WTC11 (cell line): Measurements from ENCODE around the gene COL18A1. TPM values are rescaled to one million over a fixed set of nuclear protein-coding genes. Genes with fewer than 3 reads are reported as not detected.
A peak's percentile ranks its signal among the peaks of the same experiment; 100 is the strongest.

ENCODE experiments used
- ATAC-seq: fragments of 200-7000 bp; cut with Tn5 transposase; 2 replicates; pipeline ENCODE4 v1.10.0; 2021; ENCODE audit warnings: mild to moderate bottlenecking, moderate library complexity
- CTCF ChIA-PET: fragments of 300-600 bp; sonication (Branson Sonifier 250); formaldehyde crosslinking; loops from one replicate; lab custom pipeline; 2021; ENCODE audit warnings: antibody characterized with exemption; lab: Charles Lee
- POLR2A ChIA-PET: fragments of 350-600 bp; sonication (Branson Sonifier 250); formaldehyde crosslinking; loops from one replicate; lab custom pipeline; 2021; ENCODE audit warnings: antibody characterized with exemption; lab: Charles Lee
- DNase-seq: peaks from one replicate; pipeline ENCODE4 v3.0.0; 2021; ENCODE audit warnings: low spot score
- H3K27ac Mint-ChIP-seq: 2 replicates; pipeline ENCODE4 v1.8.0; 2021; ENCODE audit warnings: mixed read lengths
- H3K27me3 Mint-ChIP-seq: 2 replicates; pipeline ENCODE4 v1.8.0; 2021; ENCODE audit warnings: low read depth, mild to moderate bottlenecking, moderate library complexity, mixed read lengths
- H3K36me3 Mint-ChIP-seq: 2 replicates; pipeline ENCODE4 v1.8.0; 2021; ENCODE audit warnings: mixed read lengths
- H3K4me1 Mint-ChIP-seq: 2 replicates; pipeline ENCODE4 v1.8.0; 2022; ENCODE audit warnings: mixed read lengths
- H3K4me3 Mint-ChIP-seq: 2 replicates; pipeline ENCODE4 v1.8.0; 2021; ENCODE audit warnings: mild to moderate bottlenecking, moderate library complexity, mixed read lengths
- H3K9me3 Mint-ChIP-seq: 2 replicates; pipeline ENCODE4 v1.8.0; 2021; ENCODE audit warnings: mixed read lengths
- NFATC4 ChIP-seq: fragments of 250-450 bp; sonication (Bioruptor Pico); IDR thresholded peaks from 2 replicates; pipeline ENCODE4 v1.9.0; 2021; ENCODE audit warnings: mild to moderate bottlenecking
- NR3C1 ChIP-seq: sonication (generic); formaldehyde crosslinking; conservative IDR thresholded peaks from 2 replicates; pipeline ENCODE4 v1.8.1; 2023; ENCODE audit warnings: low read depth, mild to moderate bottlenecking, missing genetic modification reagents
- RELA ChIP-seq: sonication (generic); formaldehyde crosslinking; IDR thresholded peaks from 2 replicates; pipeline ENCODE4 v1.8.1; 2022; ENCODE audit warnings: missing genetic modification reagents, mild to moderate bottlenecking, borderline replicate concordance
- RORB ChIP-seq: fragments of 250-450 bp; sonication (Bioruptor Pico); IDR thresholded peaks from 2 replicates; pipeline ENCODE4 v1.9.0; 2021; ENCODE audit warnings: mild to moderate bottlenecking
- STAT6 ChIP-seq: sonication (generic); formaldehyde crosslinking; conservative IDR thresholded peaks from 2 replicates; pipeline ENCODE4 v1.8.1; 2023; ENCODE audit warnings: mild to moderate bottlenecking, low read depth, missing genetic modification reagents, moderate library complexity
- TEAD1 ChIP-seq: sonication (generic); formaldehyde crosslinking; IDR thresholded peaks from 2 replicates; pipeline ENCODE4 v1.8.0; 2022; ENCODE audit warnings: mild to moderate bottlenecking, missing genetic modification reagents
- TEAD4 ChIP-seq: sonication (generic); formaldehyde crosslinking; IDR thresholded peaks from 2 replicates; pipeline ENCODE4 v1.8.0; 2022; ENCODE audit warnings: mild to moderate bottlenecking, missing genetic modification reagents
- ZBTB21 ChIP-seq: sonication (generic); formaldehyde crosslinking; IDR thresholded peaks from 2 replicates; pipeline ENCODE4 v1.8.1; 2023; ENCODE audit warnings: mild to moderate bottlenecking, missing genetic modification reagents, borderline replicate concordance
- ZNF281 ChIP-seq: sonication (generic); formaldehyde crosslinking; IDR thresholded peaks from 2 replicates; pipeline ENCODE4 v1.8.0; 2023; ENCODE audit warnings: mild to moderate bottlenecking, missing genetic modification reagents
- ZNF317 ChIP-seq: sonication (generic); formaldehyde crosslinking; IDR thresholded peaks from 2 replicates; pipeline ENCODE4 v1.8.1; 2023; ENCODE audit warnings: low read depth, mild to moderate bottlenecking, moderate library complexity, missing genetic modification reagents, borderline replicate concordance
- ZNF671 ChIP-seq: fragments of 250-450 bp; sonication (Bioruptor Pico); IDR thresholded peaks from 2 replicates; pipeline ENCODE4 v1.8.0; 2021; ENCODE audit warnings: mild to moderate bottlenecking
- total RNA-seq: library from RNA; stranded (reverse); gene quantifications from 3 replicates; pipeline ENCODE4 v1.2.3, GENCODE V29; 2021
- TF ChIP-seq, protein P1 (sequence below): sonication (generic); formaldehyde crosslinking; IDR thresholded peaks from 2 replicates; pipeline ENCODE4 v1.8.0; 2022; ENCODE audit warnings: mild to moderate bottlenecking, missing genetic modification reagents
- TF ChIP-seq, protein P2 (sequence below): fragments of 250-450 bp; sonication (Bioruptor Pico); IDR thresholded peaks from 2 replicates; pipeline ENCODE4 v2.1.2; 2022; ENCODE audit warnings: mild to moderate bottlenecking, moderate library complexity
- TF ChIP-seq, protein P3 (sequence below): sonication (generic); formaldehyde crosslinking; IDR thresholded peaks from 2 replicates; pipeline ENCODE4 v1.8.0; 2023; ENCODE audit warnings: missing genetic modification reagents, mild to moderate bottlenecking, borderline replicate concordance
- TF ChIP-seq, protein P4 (sequence below): sonication (generic); formaldehyde crosslinking; IDR thresholded peaks from 2 replicates; pipeline ENCODE4 v1.8.1; 2023; ENCODE audit warnings: mild to moderate bottlenecking, moderate library complexity, missing genetic modification reagents

Gene COL18A1
- total RNA-seq, 1 experiment from 2014 or later = 231 TPM

GRCh38 chr21:45418301-45419071, 13.5 kb downstream of the COL18A1 start:
- Mint-ChIP-seq H3K4me3 (no peak overlapping the region), H3K4me1 (peaks cover 47% of the 10 kb centered on the region), H3K27ac (peak overlapping the region; percentile 87), H3K36me3 (no peaks in the 10 kb centered on the region), H3K27me3 (no peaks in the 10 kb centered on the region), H3K9me3 (no peaks in the 10 kb centered on the region)
- ATAC-seq = no peak
- CTCF ChIA-PET = interaction anchor here (1.0 to 3.1 kb wide), 3 partner anchors 11 to 280 kb away, joined by 3 to 16 read pairs (median 12); no protein-coding TSS in a partner anchor
- TF ChIP-seq RORB (CRISPR knock-in tag) (no peak), ZNF671 (CRISPR knock-in tag) (no peak), ZNF281 (no peak)
- TF ChIP-seq, protein P1, sequence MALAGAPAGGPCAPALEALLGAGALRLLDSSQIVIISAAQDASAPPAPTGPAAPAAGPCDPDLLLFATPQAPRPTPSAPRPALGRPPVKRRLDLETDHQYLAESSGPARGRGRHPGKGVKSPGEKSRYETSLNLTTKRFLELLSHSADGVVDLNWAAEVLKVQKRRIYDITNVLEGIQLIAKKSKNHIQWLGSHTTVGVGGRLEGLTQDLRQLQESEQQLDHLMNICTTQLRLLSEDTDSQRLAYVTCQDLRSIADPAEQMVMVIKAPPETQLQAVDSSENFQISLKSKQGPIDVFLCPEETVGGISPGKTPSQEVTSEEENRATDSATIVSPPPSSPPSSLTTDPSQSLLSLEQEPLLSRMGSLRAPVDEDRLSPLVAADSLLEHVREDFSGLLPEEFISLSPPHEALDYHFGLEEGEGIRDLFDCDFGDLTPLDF (CRISPR knock-in tag) = no peak
- POLR2A ChIA-PET = interaction anchor here (1.4 kb wide), 1 partner anchor 9 kb away, joined by 4 read pairs; no protein-coding TSS in a partner anchor
- DNase-seq = peak; percentile 9

DNA sequence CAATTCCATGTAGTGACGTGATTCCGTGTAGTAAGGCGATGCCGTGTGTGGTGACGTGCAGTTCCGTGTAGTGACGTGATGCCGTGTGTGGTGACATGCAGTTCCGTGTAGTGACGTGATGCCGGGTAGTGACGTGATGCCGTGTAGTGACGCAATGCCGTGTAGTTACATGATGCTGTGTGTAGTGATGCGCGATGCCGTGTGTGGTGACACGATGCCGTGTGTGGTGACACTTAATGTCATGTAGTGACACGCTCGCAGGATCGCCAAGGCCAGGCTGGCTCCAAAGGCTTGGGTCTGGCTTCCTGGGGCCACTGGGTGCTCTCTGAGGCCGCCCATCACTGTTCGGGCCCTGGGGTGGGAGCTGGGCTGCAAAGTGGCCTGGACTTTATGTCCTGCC, 14.2 kb downstream of the COL18A1 start:
- H3K27me3 Mint-ChIP-seq = no peaks in the 10 kb centered on the region
- no peak overlapping the region for H3K4me3 Mint-ChIP-seq
- ATAC-seq = no peak
- no peak for TF ChIP-seq STAT6 (CRISPR knock-in tag)
- TF ChIP-seq, protein P2, sequence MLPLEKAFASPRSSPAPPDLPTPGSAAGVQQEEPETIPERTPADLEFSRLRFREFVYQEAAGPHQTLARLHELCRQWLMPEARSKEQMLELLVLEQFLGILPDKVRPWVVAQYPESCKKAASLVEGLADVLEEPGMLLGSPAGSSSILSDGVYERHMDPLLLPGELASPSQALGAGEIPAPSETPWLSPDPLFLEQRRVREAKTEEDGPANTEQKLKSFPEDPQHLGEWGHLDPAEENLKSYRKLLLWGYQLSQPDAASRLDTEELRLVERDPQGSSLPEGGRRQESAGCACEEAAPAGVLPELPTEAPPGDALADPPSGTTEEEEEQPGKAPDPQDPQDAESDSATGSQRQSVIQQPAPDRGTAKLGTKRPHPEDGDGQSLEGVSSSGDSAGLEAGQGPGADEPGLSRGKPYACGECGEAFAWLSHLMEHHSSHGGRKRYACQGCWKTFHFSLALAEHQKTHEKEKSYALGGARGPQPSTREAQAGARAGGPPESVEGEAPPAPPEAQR (CRISPR knock-in tag) = no peak
- no peak for TF ChIP-seq ZNF317 (CRISPR knock-in tag)
- TF ChIP-seq, protein P3, sequence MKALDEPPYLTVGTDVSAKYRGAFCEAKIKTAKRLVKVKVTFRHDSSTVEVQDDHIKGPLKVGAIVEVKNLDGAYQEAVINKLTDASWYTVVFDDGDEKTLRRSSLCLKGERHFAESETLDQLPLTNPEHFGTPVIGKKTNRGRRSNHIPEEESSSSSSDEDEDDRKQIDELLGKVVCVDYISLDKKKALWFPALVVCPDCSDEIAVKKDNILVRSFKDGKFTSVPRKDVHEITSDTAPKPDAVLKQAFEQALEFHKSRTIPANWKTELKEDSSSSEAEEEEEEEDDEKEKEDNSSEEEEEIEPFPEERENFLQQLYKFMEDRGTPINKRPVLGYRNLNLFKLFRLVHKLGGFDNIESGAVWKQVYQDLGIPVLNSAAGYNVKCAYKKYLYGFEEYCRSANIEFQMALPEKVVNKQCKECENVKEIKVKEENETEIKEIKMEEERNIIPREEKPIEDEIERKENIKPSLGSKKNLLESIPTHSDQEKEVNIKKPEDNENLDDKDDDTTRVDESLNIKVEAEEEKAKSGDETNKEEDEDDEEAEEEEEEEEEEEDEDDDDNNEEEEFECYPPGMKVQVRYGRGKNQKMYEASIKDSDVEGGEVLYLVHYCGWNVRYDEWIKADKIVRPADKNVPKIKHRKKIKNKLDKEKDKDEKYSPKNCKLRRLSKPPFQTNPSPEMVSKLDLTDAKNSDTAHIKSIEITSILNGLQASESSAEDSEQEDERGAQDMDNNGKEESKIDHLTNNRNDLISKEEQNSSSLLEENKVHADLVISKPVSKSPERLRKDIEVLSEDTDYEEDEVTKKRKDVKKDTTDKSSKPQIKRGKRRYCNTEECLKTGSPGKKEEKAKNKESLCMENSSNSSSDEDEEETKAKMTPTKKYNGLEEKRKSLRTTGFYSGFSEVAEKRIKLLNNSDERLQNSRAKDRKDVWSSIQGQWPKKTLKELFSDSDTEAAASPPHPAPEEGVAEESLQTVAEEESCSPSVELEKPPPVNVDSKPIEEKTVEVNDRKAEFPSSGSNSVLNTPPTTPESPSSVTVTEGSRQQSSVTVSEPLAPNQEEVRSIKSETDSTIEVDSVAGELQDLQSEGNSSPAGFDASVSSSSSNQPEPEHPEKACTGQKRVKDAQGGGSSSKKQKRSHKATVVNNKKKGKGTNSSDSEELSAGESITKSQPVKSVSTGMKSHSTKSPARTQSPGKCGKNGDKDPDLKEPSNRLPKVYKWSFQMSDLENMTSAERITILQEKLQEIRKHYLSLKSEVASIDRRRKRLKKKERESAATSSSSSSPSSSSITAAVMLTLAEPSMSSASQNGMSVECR (CRISPR knock-in tag) = no peak
- TF ChIP-seq NFATC4 = no peak
- TF ChIP-seq NR3C1 = no peak
- TF ChIP-seq, protein P4, sequence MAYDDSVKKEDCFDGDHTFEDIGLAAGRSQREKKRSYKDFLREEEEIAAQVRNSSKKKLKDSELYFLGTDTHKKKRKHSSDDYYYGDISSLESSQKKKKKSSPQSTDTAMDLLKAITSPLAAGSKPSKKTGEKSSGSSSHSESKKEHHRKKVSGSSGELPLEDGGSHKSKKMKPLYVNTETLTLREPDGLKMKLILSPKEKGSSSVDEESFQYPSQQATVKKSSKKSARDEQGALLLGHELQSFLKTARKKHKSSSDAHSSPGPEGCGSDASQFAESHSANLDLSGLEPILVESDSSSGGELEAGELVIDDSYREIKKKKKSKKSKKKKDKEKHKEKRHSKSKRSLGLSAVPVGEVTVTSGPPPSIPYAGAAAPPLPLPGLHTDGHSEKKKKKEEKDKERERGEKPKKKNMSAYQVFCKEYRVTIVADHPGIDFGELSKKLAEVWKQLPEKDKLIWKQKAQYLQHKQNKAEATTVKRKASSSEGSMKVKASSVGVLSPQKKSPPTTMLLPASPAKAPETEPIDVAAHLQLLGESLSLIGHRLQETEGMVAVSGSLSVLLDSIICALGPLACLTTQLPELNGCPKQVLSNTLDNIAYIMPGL (CRISPR knock-in tag) = no peak
- no peak for TF ChIP-seq TEAD1 (CRISPR knock-in tag)
- TF ChIP-seq TEAD4 (CRISPR knock-in tag) = no peak
- TF ChIP-seq RELA = no peak
- TF ChIP-seq ZBTB21 (CRISPR knock-in tag) = no peak
- CTCF ChIA-PET = interaction anchor here (1.3 to 1.4 kb wide), 2 partner anchors 11 to 61 kb away, joined by 3 to 4 read pairs; no protein-coding TSS in a partner anchor
- no peaks in the 10 kb centered on the region for H3K9me3 Mint-ChIP-seq
- peak; percentile 6 for DNase-seq
- POLR2A ChIA-PET = interaction anchor here (1.4 kb wide), 1 partner anchor 9 kb away, joined by 4 read pairs; no protein-coding TSS in a partner anchor
- H3K27ac Mint-ChIP-seq = peak overlapping the region; percentile 87
- peaks cover 40% of the 10 kb centered on the region for H3K4me1 Mint-ChIP-seq
- H3K36me3 Mint-ChIP-seq = no peaks in the 10 kb centered on the region
